Tibial nerve (tissue), 4 donors: ENCODE data around the gene SOWAHD.
"Not testable (repeated sequence)": the region's sequence is repeated elsewhere in the genome, so short reads cannot be mapped to it uniquely, and the experiment has no call there.

Experiments used
- CTCF ChIP-seq, 5 experiments: fragments of 200-600 bp in 3 of 5; fragments of 450-650 bp in 2 of 5; sonication (generic) in 3 of 5; IDR thresholded peaks; one replicate each; pipeline ENCODE4 v1.5.1; 2016 to 2019; ENCODE audit warnings: antibody characterized with exemption in 5 of 5, mild to moderate bottlenecking in 3 of 5, moderate library complexity in 2 of 5
- EP300 ChIP-seq, 2 donors: sonication (generic); formaldehyde crosslinking; IDR thresholded peaks; one replicate each; pipeline ENCODE4 v1.6.1; 2017; ENCODE audit warnings: antibody characterized with exemption in 2 of 2, mild to moderate bottlenecking in 1 of 2
- POLR2A ChIP-seq, 2 donors: fragments of 450-650 bp; IDR thresholded peaks; one replicate each; pipeline ENCODE4 v1.6.1; 2017; ENCODE audit warnings: antibody characterized with exemption in 2 of 2, mild to moderate bottlenecking in 2 of 2, moderate library complexity in 2 of 2

DNA sequence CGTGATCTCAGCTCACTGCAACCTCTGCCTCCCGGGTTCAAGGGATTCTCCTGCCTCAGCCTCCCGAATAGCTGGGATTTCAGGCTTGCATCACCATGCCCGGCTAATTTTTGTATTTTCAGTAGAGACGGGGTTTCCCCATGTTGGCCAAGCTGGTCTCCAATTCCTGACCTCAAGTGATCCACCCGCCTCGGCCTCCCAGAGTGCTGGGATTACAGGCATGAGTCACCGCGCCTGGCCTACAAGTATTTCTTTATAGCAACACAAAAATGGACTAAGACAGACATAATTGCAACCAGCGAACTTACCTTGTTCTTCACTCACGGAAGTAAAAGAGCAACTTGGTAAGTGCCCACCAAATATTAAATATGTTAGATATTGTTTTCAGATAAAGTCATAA lies 10.0 kb downstream of the SOWAHD start:
- TF ChIP-seq CTCF, POLR2A, EP300 (IDR thresholded peaks at IDR 0.05): not testable (repeated sequence)
